ENCODE data around the gene SFXN2. TPM values are rescaled to one million over a fixed set of nuclear protein-coding genes. Genes with fewer than 3 reads are reported as not detected.

SFXN2 gene
- total RNA-seq, 1 experiment from 2014 or later, result 2.0 TPM

DNA sequence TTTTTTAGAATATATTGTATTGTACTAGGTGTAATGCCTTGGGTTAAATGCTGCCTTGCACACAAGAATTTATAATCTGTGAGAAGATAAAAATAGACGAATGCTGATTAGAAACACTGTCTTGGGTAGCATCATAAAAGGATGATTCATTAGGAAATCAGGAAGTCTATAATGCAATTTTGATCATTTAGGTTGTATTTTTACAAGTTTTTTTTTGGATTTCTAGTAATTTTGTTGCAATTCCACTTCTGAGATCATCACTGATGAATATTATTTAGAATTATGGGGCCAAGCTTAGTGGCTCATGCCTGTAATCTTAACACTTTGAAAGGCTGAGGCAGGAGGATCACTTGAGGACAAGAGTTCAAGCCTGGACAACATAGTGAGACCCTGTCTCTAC is 58.9 kb downstream of the SFXN2 start:
- no peak for DNase-seq (ENCODE audit: extremely low read depth, low read depth)

DNA sequence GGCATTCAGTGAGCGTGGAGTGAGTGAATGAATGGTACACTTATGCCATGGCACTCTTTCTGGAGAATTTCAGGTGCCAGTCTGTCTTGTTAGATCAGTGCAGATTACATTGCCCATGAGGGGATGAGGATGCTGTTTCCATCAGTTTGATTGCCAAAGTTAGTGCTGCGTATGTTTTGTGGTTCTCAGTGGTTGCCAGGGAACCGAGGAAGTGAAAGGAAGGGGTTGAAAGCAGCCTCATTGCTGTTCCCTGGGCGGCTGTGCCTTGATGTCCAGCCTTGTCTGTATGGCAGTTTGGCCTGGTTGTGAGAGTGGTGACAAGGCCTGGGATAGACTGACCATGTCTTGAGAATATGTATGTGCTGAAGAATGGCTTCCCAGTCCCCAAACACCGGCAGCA is 59.5 kb downstream of the SFXN2 start:
- no peak for DNase-seq (ENCODE audit: extremely low read depth, low read depth)

DNA sequence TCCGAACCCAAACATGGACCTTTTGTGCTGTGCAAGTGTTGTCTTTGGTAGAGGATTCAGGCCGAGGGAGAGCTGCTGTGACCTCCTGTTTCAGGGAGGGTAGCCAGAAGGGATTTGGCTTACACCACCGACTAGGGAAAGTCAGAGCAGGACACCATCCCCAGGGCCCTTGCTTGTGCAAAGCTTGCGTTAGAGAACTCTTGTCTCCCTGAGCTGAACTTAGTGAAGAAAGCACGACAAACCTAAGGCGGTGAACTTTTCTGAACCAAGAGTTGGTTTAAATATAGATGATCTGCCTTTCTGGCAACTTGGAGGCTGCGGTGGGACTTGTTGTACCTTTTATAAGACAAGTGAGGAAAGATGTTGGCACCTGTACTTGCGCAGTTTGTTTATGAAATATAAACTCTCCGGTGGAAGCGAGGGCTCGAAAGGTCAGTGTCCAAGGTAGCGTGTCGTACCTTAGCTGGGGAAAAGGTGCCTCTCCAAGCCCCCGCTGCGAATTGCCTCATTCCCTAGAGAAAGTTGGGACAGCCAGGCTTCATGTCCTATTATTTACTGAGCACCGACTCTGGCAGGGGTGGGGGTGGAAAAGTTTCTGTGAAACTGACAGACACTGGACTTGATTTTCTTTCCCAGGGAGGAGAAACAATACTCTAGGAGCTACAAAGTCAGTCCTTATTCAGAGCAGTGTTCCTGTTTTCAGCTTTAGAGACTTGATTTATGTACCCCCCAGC is 60.9 kb downstream of the SFXN2 start:
- no peak for DNase-seq (ENCODE audit: extremely low read depth, low read depth)

GRCh38 chr10:102775935-102776669 is 61.7 kb downstream of the SFXN2 start:
- DNase-seq (ENCODE audit: extremely low read depth, low read depth), result no peak

DNA sequence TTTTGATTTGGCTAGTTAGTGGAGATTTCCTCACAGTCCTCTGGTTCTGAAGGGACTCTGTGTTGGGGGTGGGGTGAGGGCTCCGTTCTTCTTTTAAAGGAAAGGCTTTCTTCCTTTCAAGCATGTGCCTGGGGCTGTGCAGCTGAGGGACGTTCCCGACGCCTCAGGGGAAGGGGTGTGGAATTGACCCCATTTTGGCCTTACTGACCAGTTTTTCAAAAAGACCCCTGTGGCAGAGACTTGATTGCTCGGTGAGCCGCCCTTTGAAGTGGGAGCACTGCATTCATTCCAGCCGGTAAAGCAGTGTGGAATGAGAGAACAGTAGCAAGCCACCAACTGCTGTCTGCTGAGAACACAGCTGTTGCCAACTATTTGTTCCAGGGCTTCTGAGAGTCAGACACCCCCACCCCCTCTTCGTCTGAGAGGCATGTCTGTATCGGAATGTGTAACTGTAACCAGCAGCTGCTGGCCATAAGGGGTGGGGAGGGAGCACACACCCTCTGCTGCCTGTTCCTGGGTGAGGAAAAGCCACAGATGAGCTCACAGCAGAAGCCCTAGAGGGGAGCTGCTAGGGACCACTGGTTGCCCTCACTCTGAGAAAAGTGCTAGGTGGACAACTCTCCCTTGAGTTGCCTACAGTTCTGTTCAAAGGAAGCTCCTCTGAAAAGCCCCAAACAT is 62.5 kb downstream of the SFXN2 start:
- no peak for DNase-seq (ENCODE audit: extremely low read depth, low read depth)

GRCh38 chr10:102777711-102778453 is 63.4 kb downstream of the SFXN2 start:
- no peak for DNase-seq (ENCODE audit: extremely low read depth, low read depth)

DNA sequence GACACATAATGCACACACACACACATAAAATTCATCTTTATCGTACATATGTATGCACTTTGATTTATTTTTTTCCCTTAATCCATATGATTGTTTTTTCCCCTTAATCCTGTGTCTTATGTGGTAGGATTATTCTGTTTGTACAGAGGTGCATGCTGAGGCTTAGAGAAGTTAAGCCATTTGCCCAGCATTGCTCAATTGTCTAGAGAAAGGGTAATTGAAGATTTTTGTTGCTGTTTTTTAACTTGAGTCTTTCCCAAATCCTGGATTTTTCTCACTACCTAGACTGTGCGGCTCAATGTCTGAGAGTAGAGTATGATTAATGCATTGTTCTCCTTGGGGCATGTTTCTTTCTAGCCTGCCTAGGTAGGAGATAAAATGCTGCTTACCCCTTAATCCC is 64.3 kb downstream of the SFXN2 start:
- DNase-seq (ENCODE audit: extremely low read depth, low read depth), result no peak

- no peak for DNase-seq (ENCODE audit: extremely low read depth, low read depth)
These were observed 65.5 kb downstream of the SFXN2 start for GRCh38 chr10:102779680-102780526.

DNA sequence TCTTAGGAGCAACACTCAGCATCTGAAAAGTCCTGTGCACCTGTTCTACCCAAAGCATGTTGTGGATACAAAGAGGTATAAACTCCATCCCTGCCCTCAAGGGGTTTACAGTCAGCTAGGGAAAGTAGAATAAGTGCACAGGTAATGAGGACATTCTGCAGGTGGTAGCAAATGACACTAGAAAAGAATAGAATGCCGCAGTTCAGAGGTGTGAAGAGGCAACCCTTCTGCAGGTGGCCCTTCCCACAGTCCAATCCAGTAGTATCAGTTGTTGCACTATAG is 66.0 kb downstream of the SFXN2 start:
- no peak for DNase-seq (ENCODE audit: extremely low read depth, low read depth)

DNA sequence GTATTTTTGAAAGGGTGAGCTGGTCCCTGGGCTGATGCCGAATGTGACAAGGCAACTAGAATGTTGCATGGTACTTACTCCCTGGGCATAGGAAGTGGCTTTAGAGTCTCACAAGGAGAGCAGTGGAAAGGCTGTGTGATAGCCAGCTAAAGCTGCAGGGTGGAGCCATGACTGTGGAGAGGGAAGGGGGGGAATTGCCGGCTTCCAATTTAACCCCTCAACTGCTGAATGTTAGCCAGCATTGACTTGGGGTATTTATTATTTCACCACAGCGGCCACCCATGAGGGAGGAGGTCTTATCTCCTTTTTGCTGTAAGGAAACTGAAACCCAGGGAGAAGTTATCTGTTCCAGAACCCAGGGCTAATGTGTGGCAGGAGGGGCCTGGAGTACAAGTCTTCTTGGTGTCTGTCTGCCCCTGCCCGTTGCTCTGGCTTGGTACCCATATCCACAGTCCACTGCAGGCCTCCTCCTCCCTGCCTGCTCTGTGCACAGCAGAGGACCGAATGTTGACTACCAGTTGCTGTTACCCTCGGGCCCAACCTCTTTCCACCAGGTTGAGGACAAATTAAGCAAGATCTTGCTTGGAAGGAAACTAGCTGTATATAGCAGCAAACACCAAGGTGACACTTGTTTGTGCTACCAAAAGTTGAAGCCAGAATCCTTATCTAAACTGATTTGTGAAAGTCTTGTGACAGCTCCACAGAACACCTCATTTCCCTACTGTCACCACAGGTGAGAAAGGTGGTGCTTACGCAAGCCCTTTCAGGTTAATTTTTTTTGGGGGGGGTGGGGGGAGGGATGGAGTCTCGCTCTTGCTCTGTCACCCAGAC is 66.9 kb downstream of the SFXN2 start:
- no peak for DNase-seq (ENCODE audit: extremely low read depth, low read depth)

DNA sequence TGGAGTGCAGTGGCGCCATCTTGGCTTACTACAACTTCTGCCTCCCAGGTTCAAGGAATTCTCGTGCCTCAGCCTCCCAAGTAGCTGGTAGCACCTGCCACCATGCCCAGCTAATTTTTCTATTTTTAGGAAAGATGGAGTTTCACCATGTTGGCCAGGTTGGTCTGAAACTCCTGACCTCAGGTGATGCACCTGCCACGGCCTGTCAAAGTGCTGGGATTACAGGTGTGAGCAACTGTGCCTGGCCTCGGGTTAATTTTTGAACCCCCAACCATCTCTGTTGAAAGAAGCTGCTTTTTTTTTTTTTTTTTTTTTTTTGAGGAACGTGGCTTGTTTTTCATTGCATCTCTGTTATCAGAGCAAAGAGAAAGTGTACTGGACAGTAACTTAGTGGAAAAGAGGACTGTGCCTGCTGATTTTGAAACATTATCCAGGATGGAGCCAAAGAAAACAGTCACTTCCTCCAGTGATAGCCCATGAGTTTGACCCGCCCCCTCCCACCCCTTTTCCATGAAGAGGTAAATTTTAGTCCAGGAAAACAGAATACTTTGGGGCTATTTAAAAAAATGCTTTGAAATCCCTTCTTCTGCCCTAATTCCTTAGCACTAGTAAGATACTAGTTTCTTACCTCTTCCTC is 67.6 kb downstream of the SFXN2 start:
- DNase-seq (ENCODE audit: extremely low read depth, low read depth), result peak; percentile 24

DNA sequence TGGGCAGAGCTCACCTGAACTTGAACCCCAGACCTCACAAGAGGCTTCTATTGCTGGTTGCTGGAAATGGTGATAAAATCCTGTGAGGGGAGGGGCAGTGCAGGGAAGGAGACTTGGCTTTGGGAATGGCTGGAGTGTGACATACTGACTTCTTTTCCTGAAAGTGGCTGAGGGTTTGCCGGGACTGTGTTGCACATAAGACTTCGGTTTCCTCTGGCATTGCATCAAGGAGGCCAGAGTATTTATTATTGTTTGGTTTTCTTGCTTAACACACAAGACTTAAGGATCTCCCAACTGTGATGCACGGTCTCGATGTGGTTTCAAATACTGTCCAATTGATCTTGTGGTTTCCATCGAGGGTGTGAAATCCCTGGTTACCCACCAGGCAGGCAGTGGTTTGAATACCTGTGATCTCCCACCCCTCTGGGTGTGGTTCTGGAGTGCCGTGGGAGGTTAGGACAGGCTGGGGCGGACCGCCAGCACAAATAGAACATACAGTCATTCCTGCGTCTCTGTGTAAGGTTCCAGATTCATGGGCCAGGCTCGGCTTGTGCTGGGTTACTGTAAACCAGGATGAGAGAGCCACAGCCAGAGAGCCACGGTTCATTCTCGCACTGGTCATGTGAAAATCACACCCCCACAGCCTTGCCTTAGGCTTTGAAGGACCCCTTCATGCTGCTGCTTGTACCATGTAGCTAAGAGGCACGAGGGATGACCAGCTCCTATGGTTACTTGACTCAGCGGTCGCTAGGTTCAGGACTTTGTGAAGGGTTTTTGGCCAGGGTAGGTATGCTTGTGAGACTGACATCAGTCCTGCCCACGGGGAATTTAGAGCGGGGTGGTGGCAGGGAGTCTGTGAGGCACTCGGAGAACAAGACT is 68.5 kb downstream of the SFXN2 start:
- DNase-seq (ENCODE audit: extremely low read depth, low read depth), result peak; percentile 6

DNA sequence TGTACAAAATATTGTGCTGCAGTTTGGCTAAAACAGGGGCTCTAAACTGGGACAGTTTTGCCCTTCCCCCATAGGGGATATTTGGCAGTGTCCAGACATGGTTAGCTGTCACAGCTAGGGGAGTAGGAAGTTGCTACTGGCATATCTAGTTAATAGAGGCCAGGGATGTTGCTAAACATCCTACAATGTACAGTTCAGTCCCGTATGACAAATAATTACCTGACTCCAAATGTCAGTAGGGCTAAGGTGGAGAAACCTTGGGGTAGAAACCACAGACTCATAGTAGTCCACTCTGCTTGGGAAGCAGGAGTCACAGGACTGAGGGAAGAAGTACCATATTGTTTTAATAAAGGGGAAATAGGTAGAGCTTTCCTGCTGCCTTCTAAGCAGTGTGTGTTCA is 69.1 kb downstream of the SFXN2 start:
- no peak for DNase-seq (ENCODE audit: extremely low read depth, low read depth)

DNA sequence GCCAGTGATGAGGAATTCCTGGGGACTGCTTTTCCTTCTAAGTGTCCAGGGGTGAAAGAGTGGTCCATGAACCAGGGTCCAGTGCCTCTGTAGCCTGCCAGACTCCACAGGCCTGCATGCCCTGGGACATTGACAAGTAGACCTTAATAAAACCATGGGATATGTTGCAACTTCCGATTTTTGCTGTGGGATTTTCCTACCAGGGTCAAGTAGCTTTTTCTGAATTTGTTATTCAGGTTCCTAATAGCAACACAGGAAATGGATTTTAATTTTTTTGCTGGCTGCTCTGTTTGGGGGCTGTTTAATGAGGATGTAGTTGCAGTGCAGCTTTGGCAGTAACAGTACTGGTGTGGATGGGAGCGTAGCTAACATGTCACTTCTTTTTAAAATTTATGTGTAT is 71.4 kb downstream of the SFXN2 start:
- no peak for DNase-seq (ENCODE audit: extremely low read depth, low read depth)

DNA sequence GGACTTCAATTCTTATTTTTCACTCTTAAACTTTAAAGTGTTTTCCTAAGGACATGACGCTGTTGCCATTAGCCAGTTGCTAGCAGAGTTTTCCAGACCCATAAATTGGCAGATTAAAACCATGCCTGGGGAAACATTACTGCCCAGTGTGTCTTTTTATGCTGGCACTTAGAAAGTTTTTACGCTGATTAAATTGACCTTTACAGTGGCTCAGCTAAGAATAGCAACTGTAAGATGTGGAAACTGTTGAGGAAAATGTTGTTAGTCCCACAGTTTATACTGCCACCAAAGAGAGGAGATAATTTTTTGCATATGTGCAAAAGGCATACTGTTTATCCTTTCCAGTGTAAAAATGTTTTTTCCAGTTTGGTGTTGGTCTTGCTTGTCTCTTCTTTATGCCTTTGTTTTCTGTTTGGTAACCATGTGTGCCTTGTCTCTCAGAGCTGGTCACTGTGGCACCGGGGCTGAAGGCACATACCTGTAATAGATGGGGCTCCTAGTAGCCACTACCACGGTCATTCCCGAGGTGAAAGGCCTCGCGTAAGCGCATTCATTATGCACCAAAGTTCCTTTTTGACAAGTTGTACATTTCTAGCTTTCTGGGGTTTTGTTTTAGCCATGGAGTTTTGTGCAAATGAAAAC is 77.4 kb downstream of the SFXN2 start:
- DNase-seq (ENCODE audit: extremely low read depth, low read depth), result no peak
